Measurements from ENCODE around the gene PPP2R5C.

PPP2R5C gene

GRCh38 chr14:101853455-101854018 is 92.0 kb downstream of the PPP2R5C start:
- Histone ChIP-seq H3K9me3 (ENCODE audit: severe bottlenecking) (no peaks in the 10 kb centered on the region), H3K27me3 (ENCODE audit: insufficient read depth, low read depth, severe bottlenecking) (no peaks in the 10 kb centered on the region), H3K4me3 (ENCODE audit: low read depth, low read length) (no peak overlapping the region), H3K27ac (no peak overlapping the region), H3K36me3 (peaks cover 16% of the 10 kb centered on the region)
- peak; percentile 22 for DNase-seq
- TF ChIP-seq CTCF (IDR thresholded peaks at IDR 0.05; ENCODE audit: low read depth, low read length): no peak

GRCh38 chr14:101854366-101854765 is 92.9 kb downstream of the PPP2R5C start:
- TF ChIP-seq CTCF (IDR thresholded peaks at IDR 0.05; ENCODE audit: low read depth, low read length): no peak
- Histone ChIP-seq H3K36me3 (peaks cover 20% of the 10 kb centered on the region), H3K9me3 (ENCODE audit: severe bottlenecking) (no peaks in the 10 kb centered on the region), H3K4me3 (ENCODE audit: low read depth, low read length) (no peak overlapping the region), H3K27me3 (ENCODE audit: insufficient read depth, low read depth, severe bottlenecking) (no peaks in the 10 kb centered on the region), H3K27ac (no peak overlapping the region)
- no peak for DNase-seq

- no peak for TF ChIP-seq CTCF (IDR thresholded peaks at IDR 0.05; ENCODE audit: low read depth, low read length)
- Histone ChIP-seq H3K27ac (no peak overlapping the region), H3K9me3 (ENCODE audit: severe bottlenecking) (no peaks in the 10 kb centered on the region), H3K36me3 (peaks cover 27% of the 10 kb centered on the region), H3K4me3 (ENCODE audit: low read depth, low read length) (no peak overlapping the region), H3K27me3 (ENCODE audit: insufficient read depth, low read depth, severe bottlenecking) (no peaks in the 10 kb centered on the region)
- DNase-seq: no peak
Measured at GRCh38 chr14:101855958-101856357, 94.4 kb downstream of the PPP2R5C start.

- Histone ChIP-seq H3K9me3 (ENCODE audit: severe bottlenecking) (no peaks in the 10 kb centered on the region), H3K27ac (no peak overlapping the region), H3K27me3 (ENCODE audit: insufficient read depth, low read depth, severe bottlenecking) (no peaks in the 10 kb centered on the region), H3K4me3 (ENCODE audit: low read depth, low read length) (no peak overlapping the region), H3K36me3 (peaks cover 27% of the 10 kb centered on the region)
- no peak for TF ChIP-seq CTCF (IDR thresholded peaks at IDR 0.05; ENCODE audit: low read depth, low read length)
- no peak for DNase-seq
Measured at GRCh38 chr14:101856536-101856935, 95.0 kb downstream of the PPP2R5C start.

GRCh38 chr14:101857226-101857625 is 95.7 kb downstream of the PPP2R5C start:
- no peak for TF ChIP-seq CTCF (IDR thresholded peaks at IDR 0.05; ENCODE audit: low read depth, low read length)
- Histone ChIP-seq H3K27me3 (ENCODE audit: insufficient read depth, low read depth, severe bottlenecking) (no peaks in the 10 kb centered on the region), H3K9me3 (ENCODE audit: severe bottlenecking) (no peaks in the 10 kb centered on the region), H3K27ac (no peak overlapping the region), H3K4me3 (ENCODE audit: low read depth, low read length) (no peak overlapping the region), H3K36me3 (peaks cover 27% of the 10 kb centered on the region)
- no peak for DNase-seq
